Ishikawa (cell line): ENCODE results near the gene KHDC4.

Source experiments
- CREB1 ChIP-seq: IDR thresholded peaks from 2 replicates; pipeline ENCODE4 v1.6.1; 2012; ENCODE audit warnings: low read depth
- TEAD4 ChIP-seq: IDR thresholded peaks from 2 replicates; pipeline ENCODE4 v1.6.1; 2012

- TF ChIP-seq TEAD4 (no peak), CREB1 (no peak)
These were observed 66.4 kb downstream of the KHDC4 start for GRCh38 chr1:155867766-155868165.
